ENCODE results near the gene JADE1.

DNA sequence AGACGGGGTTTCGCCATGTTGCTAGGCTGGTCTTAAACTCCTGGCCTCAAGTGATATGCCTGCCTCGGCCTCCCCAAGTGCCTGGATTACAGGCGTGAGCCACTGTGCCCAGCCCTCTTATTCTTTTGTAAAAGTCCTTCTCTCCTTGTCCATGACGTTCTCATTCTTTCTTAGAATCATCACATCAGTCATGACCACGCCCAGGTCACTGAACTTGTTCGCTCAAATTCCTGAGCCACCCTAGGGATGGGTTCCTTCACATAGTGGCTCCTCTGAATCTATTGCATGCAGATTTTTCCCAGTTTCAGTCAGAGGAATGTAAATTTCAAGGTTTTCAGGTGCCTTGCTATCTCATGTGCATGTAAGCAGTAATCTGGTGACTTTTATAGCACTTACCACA is 15.7 kb downstream of the JADE1 start:
- TF ChIP-seq HNRNPH1 (optimal IDR thresholded peaks at IDR 0.05; ENCODE audit: low read depth, low read length) (no peak), SNRNP70 (IDR thresholded peaks at IDR 0.05; ENCODE audit: low read depth, low read length) (no peak), TCF7L2 (IDR thresholded peaks at IDR 0.05; ENCODE audit: low read depth, low read length) (no peak), STAT5B (CRISPR knock-in tag; IDR thresholded peaks at IDR 0.05) (no peak)
- TF ChIP-seq, protein P1, sequence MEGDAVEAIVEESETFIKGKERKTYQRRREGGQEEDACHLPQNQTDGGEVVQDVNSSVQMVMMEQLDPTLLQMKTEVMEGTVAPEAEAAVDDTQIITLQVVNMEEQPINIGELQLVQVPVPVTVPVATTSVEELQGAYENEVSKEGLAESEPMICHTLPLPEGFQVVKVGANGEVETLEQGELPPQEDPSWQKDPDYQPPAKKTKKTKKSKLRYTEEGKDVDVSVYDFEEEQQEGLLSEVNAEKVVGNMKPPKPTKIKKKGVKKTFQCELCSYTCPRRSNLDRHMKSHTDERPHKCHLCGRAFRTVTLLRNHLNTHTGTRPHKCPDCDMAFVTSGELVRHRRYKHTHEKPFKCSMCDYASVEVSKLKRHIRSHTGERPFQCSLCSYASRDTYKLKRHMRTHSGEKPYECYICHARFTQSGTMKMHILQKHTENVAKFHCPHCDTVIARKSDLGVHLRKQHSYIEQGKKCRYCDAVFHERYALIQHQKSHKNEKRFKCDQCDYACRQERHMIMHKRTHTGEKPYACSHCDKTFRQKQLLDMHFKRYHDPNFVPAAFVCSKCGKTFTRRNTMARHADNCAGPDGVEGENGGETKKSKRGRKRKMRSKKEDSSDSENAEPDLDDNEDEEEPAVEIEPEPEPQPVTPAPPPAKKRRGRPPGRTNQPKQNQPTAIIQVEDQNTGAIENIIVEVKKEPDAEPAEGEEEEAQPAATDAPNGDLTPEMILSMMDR (CRISPR knock-in tag; IDR thresholded peaks at IDR 0.05): no peak
